ENCODE results near the gene BCL2L12. TPM values are rescaled to one million over a fixed set of nuclear protein-coding genes. Genes with fewer than 3 reads are reported as not detected.

The BCL2L12 gene
- total and polyA plus RNA-seq, 3 donors from 2014 or later = 11.3 to 19.3 (median 17.3) TPM

DNA sequence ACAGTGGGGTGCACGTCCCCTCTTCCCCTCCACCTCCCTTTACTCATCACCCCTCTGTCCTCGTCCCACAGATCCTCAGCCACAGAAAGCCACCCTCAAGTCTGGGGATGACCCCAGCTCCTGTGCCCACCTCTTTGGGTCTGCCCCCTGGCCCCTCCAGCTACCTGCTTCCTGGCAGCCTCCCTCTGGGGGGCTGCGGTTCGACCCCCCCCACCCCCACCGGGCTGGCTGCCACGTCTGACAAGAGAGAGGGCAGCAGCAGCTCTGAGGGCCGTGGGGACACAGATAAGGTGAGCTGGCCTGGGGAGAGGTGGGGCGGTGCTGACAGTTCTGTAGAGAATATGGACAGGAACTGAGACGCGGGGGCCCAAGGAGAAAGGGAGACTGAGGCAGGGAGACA lies 11.2 kb upstream of the BCL2L12 start:
- H3K36me3 ChIP-seq (ENCODE audit: low read depth, missing control alignments) = no peaks in the 10 kb centered on the region

DNA sequence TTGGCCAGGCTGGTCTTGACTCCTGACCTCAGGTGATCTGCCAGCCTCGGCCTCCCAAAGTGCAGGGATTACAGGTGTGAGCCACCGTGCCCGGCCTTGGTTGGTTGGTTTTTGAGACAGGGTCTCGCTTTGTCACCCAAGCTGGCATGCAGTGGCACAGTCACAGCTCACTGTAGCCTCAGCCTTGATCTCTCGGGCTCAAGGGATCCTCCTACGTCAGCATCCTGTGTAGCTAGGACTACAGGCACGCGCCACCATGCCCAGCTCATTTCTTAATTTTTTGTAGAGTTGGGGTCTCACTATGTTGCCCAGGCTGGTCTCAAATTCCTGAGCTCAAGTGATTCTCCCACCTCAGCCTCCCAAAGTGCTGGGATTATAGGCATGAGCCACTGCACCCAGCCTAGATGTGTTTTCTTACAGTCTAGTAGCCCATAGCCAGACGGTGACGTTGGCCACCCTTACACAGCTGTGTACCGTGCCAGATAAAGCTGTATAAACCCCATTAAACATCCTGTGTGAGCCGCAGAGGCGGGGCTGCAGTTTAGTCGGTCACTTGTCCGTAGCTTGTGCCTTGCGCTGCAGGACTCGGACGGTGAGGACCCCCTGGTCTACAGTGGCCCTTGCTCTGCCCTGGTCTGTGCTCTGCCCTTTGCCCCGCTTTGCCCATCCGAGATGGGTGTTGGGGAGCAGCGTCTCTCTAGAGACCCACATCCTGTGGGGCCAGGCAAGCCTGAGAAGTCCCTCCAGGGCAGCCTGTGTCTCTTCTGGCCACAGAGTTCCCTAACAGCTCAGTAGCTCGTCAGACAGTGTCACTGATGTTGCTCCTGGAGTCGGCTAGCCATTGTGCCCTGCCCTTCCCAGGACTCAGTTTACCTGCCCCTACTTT lies 9.9 kb upstream of the BCL2L12 start:
- TF ChIP-seq, protein P1, sequence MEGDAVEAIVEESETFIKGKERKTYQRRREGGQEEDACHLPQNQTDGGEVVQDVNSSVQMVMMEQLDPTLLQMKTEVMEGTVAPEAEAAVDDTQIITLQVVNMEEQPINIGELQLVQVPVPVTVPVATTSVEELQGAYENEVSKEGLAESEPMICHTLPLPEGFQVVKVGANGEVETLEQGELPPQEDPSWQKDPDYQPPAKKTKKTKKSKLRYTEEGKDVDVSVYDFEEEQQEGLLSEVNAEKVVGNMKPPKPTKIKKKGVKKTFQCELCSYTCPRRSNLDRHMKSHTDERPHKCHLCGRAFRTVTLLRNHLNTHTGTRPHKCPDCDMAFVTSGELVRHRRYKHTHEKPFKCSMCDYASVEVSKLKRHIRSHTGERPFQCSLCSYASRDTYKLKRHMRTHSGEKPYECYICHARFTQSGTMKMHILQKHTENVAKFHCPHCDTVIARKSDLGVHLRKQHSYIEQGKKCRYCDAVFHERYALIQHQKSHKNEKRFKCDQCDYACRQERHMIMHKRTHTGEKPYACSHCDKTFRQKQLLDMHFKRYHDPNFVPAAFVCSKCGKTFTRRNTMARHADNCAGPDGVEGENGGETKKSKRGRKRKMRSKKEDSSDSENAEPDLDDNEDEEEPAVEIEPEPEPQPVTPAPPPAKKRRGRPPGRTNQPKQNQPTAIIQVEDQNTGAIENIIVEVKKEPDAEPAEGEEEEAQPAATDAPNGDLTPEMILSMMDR (IDR thresholded peaks at IDR 0.05) = no peak
- TF ChIP-seq POLR2A (IDR thresholded peaks at IDR 0.05) = no peak
- no peak for DNase-seq
- H3K9me3 ChIP-seq = no peaks in the 10 kb centered on the region
- no peaks in the 10 kb centered on the region for H3K4me1 ChIP-seq
- no peak overlapping the region for H3K27ac ChIP-seq
- no peaks in the 10 kb centered on the region for H3K36me3 ChIP-seq (ENCODE audit: low read depth, missing control alignments)
- H3K4me3 ChIP-seq = no peak overlapping the region
- intact Hi-C loops (cut with DNase I; ENCODE audit: low total_unique reads) = no loop called here
- 91 to 92% methylated on average over 20 to 23 of the region's 23 CpGs for WGBS, 2 donors
- no peaks in the 10 kb centered on the region for H3K27me3 ChIP-seq

More for the DNA sequence above, 11.2 kb upstream of the BCL2L12 start:
- no peaks in the 10 kb centered on the region for H3K27me3 ChIP-seq
- WGBS, 2 donors = 78 to 91% methylated on average over 10 of the region's 10 CpGs
- TF ChIP-seq POLR2A (IDR thresholded peaks at IDR 0.05) = no peak
- TF ChIP-seq, protein P1 (IDR thresholded peaks at IDR 0.05) = no peak
- no peak for DNase-seq
- H3K4me1 ChIP-seq = peaks cover 5% of the 10 kb centered on the region
- no peak overlapping the region for H3K4me3 ChIP-seq
- intact Hi-C loops (cut with DNase I; ENCODE audit: low total_unique reads) = no loop called here
- H3K27ac ChIP-seq = no peak overlapping the region
- no peaks in the 10 kb centered on the region for H3K9me3 ChIP-seq

DNA sequence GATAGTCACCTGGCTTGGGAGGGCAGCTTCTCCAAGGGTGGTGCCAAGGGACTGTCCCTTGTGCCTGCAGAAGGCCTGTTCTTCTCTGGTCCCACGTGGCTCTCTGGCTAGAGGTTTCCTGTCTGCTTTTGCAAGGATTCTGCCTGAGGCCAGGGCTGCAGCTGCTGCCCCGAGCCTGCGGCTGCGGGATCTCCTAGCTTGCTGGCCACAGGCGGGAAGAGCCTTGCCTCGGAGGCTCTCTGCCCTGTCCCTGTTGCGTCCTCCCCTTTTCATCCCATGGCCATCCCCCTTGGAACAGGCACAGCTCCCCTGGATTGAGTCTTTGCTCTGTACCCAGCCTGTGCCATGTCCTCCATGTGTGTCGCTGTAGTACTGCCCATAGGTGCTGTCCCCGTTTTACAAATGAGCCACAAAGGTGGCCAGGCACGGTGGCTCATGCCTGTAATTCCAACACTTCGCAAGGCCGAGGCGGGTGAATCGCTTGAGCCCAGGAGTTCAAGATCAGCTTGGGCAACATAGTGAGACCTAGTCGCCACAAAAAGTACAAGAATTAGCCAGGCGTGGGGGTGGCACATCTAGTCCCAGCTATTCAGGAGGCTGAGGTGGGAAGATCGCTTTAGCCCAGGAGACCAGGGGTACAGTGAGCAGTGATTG lies 9.2 kb upstream of the BCL2L12 start:
- Histone ChIP-seq H3K9me3 (no peaks in the 10 kb centered on the region), H3K4me1 (no peaks in the 10 kb centered on the region), H3K36me3 (ENCODE audit: low read depth, missing control alignments) (no peaks in the 10 kb centered on the region), H3K4me3 (no peak overlapping the region), H3K27me3 (no peaks in the 10 kb centered on the region), H3K27ac (no peak overlapping the region)
- DNase-seq = no peak
- intact Hi-C loops (cut with DNase I; ENCODE audit: low total_unique reads) = no loop called here
- WGBS, 2 donors = 84 to 86% methylated on average over 17 of the region's 17 CpGs
- TF ChIP-seq POLR2A (IDR thresholded peaks at IDR 0.05) = no peak
- TF ChIP-seq, protein P1 (IDR thresholded peaks at IDR 0.05) = no peak

DNA sequence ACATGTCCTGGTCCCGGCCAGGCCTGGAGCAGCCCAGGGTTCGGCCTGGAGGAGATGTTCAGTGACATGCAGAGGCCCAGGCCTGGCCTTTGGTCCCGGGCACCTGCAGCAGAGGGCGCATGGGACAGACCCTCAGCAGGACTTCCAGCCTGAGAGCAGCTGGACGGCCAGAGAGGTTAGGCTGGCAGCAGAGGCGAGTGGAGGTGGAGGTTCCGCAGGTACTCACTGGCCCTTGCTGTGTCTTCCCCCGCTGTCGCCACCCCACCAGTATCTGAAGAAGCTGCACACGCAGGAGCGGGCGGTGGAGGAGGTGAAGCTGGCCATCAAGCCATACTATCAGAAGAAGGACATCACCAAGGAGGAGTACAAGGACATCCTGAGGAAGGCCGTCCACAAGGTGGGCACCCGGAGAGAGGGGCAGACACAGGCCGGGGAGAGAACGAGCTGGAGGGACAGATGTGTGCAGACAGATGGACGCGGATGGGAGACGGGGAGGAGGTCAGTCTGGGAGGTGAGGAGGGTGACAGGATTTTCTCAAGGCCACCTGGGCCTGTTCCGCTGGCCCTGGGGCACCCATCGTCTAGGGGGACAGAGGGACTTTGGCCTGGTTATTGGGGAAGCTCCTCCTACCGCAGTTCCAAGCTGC lies 8.1 kb upstream of the BCL2L12 start:
- WGBS, 2 donors = 77 to 80% methylated on average over 18 to 22 of the region's 22 CpGs

More for the DNA sequence above, 8.1 kb upstream of the BCL2L12 start:
- Histone ChIP-seq H3K4me1 (no peaks in the 10 kb centered on the region), H3K27ac (no peak overlapping the region), H3K27me3 (no peaks in the 10 kb centered on the region), H3K36me3 (ENCODE audit: low read depth, missing control alignments) (no peaks in the 10 kb centered on the region), H3K4me3 (no peak overlapping the region), H3K9me3 (no peaks in the 10 kb centered on the region)
- intact Hi-C loops (cut with DNase I; ENCODE audit: low total_unique reads) = no loop called here
- TF ChIP-seq POLR2A (IDR thresholded peaks at IDR 0.05) = no peak
- TF ChIP-seq, protein P1 (IDR thresholded peaks at IDR 0.05) = no peak
- DNase-seq = no peak

All from testis (tissue), 3 donors.